ENCODE measurements around the gene NUDT12.

- TF ChIP-seq POLR2A (IDR thresholded peaks at IDR 0.05; ENCODE audit: extremely low read depth, insufficient read length), result no peak
- TF ChIP-seq CTCF (IDR thresholded peaks at IDR 0.05; ENCODE audit: low read depth, low read length), result no peak
Observed at GRCh38 chr5:103512500-103512899, 50.1 kb downstream of the NUDT12 start.
